BJ (cell line): Measurements from ENCODE around the gene PCNT. TPM values are rescaled to one million over a fixed set of nuclear protein-coding genes. Genes with fewer than 3 reads are reported as not detected.

Experiments
- CTCF ChIA-PET: fragments of 350-600 bp; formaldehyde crosslinking; extraction: SDS; loops from one replicate; lab custom pipeline; 2021; ENCODE audit warnings: antibody characterized with exemption, inconsistent platforms; lab: Yijun Ruan, JAX
- POLR2A ChIA-PET: fragments of 300-600 bp; sonication (Branson Sonifier 250); formaldehyde crosslinking; extraction: SDS; loops from one replicate; lab custom pipeline; 2021; ENCODE audit warnings: antibody characterized with exemption; lab: Charles Lee
- DNase-seq: peaks from one replicate; pipeline ENCODE4 v3.0.0-alpha.2; 2011; ENCODE audit warnings: low read depth
- H3K27me3 ChIP-seq: 2 replicates; pipeline ENCODE4 v1.6.0; 2011; ENCODE audit warnings: low read length; ENCODE audit not compliant: control insufficient read depth, insufficient read depth
- H3K36me3 ChIP-seq: 2 replicates; pipeline ENCODE4 v1.5.1; 2011; ENCODE audit warnings: low read length; ENCODE audit not compliant: control insufficient read depth, insufficient read depth
- H3K4me3 ChIP-seq: 2 replicates; pipeline ENCODE4 v1.5.1; 2011; ENCODE audit warnings: low read depth, mild to moderate bottlenecking, control low read depth, low read length
- polyA plus RNA-seq: library from polyadenylated mRNA; depleted of rRNA; stranded (reverse); fragments of >200 nt; gene quantifications from 2 replicates; pipeline ENCODE4 v1.2.3, GENCODE V29; 2011
- TF ChIP-seq, protein P1 (sequence below): IDR thresholded peaks from 2 replicates; pipeline ENCODE4 v1.5.1; 2011; ENCODE audit warnings: low read depth, mild to moderate bottlenecking, control low read depth, inconsistent platforms, low read length, moderate library complexity; ENCODE audit not compliant: insufficient read depth

The PCNT gene
- polyA plus RNA-seq, 1 experiment = 11.0 TPM

- ChIA-PET POLR2A (no interaction called here), CTCF (no interaction called here)
- H3K4me3 ChIP-seq = no peak overlapping the region
- H3K27me3 ChIP-seq = no peaks in the 10 kb centered on the region
- H3K36me3 ChIP-seq = no peaks in the 10 kb centered on the region
- no peak for DNase-seq
- TF ChIP-seq, protein P1, sequence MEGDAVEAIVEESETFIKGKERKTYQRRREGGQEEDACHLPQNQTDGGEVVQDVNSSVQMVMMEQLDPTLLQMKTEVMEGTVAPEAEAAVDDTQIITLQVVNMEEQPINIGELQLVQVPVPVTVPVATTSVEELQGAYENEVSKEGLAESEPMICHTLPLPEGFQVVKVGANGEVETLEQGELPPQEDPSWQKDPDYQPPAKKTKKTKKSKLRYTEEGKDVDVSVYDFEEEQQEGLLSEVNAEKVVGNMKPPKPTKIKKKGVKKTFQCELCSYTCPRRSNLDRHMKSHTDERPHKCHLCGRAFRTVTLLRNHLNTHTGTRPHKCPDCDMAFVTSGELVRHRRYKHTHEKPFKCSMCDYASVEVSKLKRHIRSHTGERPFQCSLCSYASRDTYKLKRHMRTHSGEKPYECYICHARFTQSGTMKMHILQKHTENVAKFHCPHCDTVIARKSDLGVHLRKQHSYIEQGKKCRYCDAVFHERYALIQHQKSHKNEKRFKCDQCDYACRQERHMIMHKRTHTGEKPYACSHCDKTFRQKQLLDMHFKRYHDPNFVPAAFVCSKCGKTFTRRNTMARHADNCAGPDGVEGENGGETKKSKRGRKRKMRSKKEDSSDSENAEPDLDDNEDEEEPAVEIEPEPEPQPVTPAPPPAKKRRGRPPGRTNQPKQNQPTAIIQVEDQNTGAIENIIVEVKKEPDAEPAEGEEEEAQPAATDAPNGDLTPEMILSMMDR = no peak
These were observed 153.8 kb downstream of the PCNT start for GRCh38 chr21:46477765-46478164.

- DNase-seq = no peak
- TF ChIP-seq, protein P1 = no peak
- no peak overlapping the region for H3K4me3 ChIP-seq
- H3K27me3 ChIP-seq = no peaks in the 10 kb centered on the region
- H3K36me3 ChIP-seq = no peaks in the 10 kb centered on the region
- CTCF ChIA-PET = no interaction called here
- POLR2A ChIA-PET = no interaction called here
These were observed 155.0 kb downstream of the PCNT start for GRCh38 chr21:46478910-46479309.

- Histone ChIP-seq H3K27me3 (no peaks in the 10 kb centered on the region), H3K36me3 (no peaks in the 10 kb centered on the region), H3K4me3 (no peak overlapping the region)
- TF ChIP-seq, protein P1 = no peak
- CTCF ChIA-PET = interaction anchor here (1.2 kb wide), 1 partner anchor 11 kb away, joined by 3 read pairs; no protein-coding TSS in a partner anchor
- POLR2A ChIA-PET = no interaction called here
- no peak for DNase-seq
These were observed 156.5 kb downstream of the PCNT start for GRCh38 chr21:46480466-46480865.

DNA sequence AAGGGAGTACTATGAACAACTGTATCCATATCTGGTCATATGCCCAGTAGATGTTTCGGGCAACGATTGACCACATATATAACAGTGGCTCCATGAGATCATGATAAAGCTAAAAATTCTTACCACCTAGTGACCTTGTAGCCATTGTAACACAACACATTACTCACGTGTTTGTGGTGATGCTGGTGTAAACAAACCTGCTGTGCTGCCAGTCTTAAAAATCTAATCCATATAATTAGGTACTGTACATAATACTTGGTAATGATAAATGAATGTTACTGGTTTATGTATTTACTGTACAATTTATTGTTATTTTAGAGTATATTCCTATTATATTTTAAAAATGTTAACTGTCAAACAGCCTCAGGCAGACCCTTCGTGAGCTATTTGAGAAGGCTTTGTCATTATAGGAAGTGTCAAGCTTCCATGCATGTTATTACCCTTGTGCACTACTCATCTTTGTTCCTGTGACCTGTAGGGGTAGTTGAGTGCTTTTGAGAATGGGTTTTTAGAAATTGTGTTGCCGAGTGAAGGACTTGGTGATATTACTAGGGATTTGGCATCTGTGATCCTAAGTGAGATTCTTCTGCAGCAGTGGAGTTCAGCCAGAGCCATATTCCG is 158.4 kb downstream of the PCNT start:
- Histone ChIP-seq H3K4me3 (no peak overlapping the region), H3K27me3 (no peaks in the 10 kb centered on the region), H3K36me3 (no peaks in the 10 kb centered on the region)
- POLR2A ChIA-PET = no interaction called here
- TF ChIP-seq, protein P1 = no peak
- DNase-seq = no peak
- CTCF ChIA-PET = no interaction called here

DNA sequence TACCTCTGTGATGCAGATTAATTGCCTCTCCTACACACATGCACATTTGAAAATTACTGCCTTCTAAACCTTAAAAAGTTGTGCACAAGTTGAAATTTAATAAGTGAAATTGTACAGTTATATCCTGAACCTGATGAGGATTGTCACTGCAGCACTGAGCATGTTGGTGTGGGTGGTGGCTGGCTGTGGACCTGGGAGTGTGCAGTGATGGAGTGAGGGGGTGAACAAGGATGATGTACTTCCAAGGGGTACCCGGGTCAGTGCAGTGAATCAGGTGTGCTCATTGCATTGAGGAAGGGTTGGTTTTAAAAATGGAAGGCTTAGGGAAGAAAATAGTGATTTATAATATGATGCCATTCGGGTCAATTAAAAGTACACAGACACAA is 158.9 kb downstream of the PCNT start:
- no peaks in the 10 kb centered on the region for H3K36me3 ChIP-seq
- TF ChIP-seq, protein P1 = no peak
- no peak for DNase-seq
- ChIA-PET CTCF (interaction anchor here (0.6 kb wide), 1 partner anchor 17 kb away, joined by 3 read pairs; no protein-coding TSS in a partner anchor), POLR2A (no interaction called here)
- H3K27me3 ChIP-seq = no peaks in the 10 kb centered on the region
- H3K4me3 ChIP-seq = no peak overlapping the region
